GM12892 (cell line): Measurements from ENCODE around the gene GPR152.
"Not testable (repeated sequence)": the region's sequence is repeated elsewhere in the genome, so short reads cannot be mapped to it uniquely, and the experiment has no call there.

Source experiments
- DNase-seq: peaks from one replicate; pipeline ENCODE4 v3.0.0; 2011; ENCODE audit not compliant: insufficient read length
- FAIRE-seq: peaks from 2 replicates; lab custom pipeline; 2011; peaks lifted over from hg19 to GRCh38; lab: Jason Lieb, UNC
- POLR2A ChIP-seq: IDR thresholded peaks from 2 replicates; pipeline ENCODE4 v1.6.1; 2011; ENCODE audit warnings: low read depth, low read length, control low read depth
- POLR2AphosphoS5 ChIP-seq: IDR thresholded peaks from 2 replicates; pipeline ENCODE4 v1.6.1; 2011; ENCODE audit warnings: low read depth, low read length, control low read depth
- TAF1 ChIP-seq: IDR thresholded peaks from 2 replicates; pipeline ENCODE4 v1.6.1; 2011; ENCODE audit warnings: low read depth, mild to moderate bottlenecking, control low read depth, low read length, borderline replicate concordance

The GPR152 gene

DNA sequence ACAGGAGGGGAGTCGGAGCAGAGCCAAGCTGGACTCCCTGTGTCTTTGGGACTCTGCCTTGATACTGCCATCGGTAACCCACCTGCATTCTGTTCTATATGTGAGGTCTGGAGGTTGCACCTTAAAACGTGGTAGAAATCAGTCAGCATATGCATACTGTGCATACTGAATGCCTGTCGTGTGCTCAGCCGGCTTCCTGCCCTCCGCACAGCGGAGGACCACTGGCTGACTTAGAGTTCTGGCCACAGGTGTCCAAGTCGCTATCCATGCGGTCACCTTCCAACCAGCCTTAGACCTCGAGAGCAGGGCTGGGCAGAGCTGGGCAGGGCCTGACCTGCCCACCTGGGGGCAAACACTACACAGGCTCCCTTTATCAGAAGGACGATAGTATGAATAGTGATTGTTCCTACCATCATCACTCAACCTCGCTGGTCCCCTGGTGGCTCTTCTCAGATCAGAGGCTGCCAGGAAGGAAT is 44.8 kb downstream of the GPR152 start:
- TF ChIP-seq POLR2A (no peak), TAF1 (no peak)
- FAIRE-seq (peak; percentile 77), DNase-seq (no peak)

DNA sequence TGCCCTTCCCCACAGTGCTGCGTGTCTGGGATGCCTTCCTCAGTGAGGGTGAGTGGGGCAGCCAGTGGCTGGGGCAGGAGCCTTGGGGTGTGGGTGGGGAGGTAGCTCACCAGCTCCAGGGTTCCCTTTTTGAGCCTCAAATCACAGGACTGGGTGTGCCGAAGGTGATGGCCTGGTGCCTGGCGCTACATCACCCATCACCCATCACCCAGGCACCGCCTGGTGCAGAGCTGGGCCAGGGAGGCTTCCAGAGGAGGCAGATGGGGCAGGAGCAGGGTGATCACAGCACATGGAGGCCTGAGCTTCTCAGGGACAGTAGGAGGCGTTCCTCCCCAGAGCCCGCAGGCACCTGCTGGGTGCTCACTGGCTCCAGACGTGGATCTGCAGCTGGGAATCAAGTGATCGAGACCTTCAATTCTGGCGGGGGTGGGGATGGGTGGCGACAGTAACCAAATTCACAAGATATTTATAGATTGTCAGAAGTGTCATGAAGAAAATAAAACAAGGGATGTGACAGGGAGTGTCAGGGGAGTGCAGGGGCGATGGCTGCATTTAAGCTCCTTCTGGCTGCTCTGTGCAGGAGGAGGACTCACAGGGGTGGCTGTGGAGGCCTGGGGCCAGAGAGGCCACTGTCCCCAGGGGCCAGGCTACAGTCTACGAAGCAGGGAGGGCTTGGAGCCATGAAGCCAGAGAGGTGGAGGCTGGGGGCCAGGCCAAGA is 45.4 kb downstream of the GPR152 start:
- no peak for DNase-seq
- peak; percentile 61 for FAIRE-seq
- peak; percentile 22; the same call in 1 of the 2 replicates for TF ChIP-seq POLR2A
- TF ChIP-seq TAF1: no peak
- no peak for TF ChIP-seq POLR2AphosphoS5

DNA sequence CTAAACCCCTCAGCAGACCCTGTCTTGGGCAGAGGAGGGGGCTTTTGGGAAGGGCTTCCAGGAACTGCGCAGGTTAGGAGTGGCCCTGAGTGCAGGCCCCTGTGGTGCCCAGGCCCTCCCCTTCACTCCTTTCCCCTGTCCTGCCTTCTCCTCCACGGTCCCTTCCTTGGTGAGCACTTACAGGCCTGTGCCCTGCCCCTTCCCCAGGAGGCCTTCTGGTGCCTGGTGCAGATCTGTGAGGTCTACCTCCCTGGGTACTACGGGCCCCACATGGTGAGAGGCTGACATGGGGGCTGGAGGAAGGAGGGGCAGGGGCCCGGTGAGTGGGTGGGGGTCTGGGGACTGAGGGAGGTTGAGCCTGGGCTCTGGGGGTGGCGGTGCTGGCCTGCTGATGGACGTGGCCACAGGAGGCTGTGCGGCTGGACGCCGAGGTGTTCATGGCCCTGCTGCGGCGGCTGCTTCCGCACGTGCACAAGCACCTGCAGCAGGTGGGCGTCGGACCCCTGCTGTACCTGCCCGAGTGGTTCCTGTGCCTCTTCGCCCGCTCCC is 46.0 kb downstream of the GPR152 start:
- FAIRE-seq (no peak), DNase-seq (no peak)
- no peak for TF ChIP-seq TAF1

DNA sequence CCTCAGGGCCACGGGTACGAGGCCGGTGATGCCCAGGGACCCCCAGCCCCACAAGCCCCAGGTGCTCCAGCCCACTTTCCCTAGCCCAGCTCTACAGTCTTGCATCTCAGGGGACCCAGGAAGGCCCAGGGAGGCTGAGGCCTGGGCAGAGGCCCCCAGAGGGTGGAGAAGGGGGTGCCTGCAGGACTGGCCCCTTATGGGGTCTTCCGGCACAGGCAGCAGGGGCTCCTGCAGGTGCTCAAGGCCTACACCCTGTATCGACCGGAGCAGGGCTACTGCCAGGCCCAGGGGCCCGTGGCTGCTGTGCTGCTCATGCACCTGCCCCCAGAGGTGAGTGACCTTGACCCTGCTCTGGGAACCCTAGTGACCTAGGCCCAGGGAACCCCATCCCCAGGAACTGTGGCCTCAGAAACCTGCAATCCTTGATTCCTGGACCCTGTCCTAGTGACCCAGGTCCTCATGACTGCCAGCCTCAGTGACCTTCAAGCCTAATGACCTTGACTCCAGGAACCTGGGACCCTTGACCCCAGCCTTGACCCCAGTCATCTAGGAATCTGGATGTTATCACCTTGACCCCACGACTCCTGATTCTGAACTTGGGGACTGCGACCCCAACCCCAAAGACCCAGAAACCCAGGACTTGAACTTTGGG is 46.7 kb downstream of the GPR152 start:
- no peak for TF ChIP-seq TAF1
- TF ChIP-seq POLR2AphosphoS5: no peak
- TF ChIP-seq POLR2A: no peak
- FAIRE-seq: no peak

DNA sequence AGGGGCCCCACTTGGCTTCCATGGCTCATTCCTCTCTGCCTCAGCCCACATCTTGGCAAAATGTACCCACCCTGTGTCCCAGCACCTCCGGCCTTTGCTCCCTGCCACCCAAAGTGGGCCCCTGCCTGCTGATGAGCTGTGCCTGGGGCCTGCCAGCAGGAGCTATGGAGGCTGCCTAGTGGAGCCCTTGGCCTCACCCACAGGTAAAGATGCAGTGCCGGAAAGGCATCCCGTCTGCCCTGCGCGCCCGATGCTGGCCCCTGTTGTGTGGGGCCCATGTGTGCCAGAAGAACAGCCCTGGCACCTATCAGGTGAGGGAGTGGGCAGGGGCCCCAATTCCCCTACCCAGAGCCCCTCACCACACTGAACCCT is 47.3 kb downstream of the GPR152 start:
- FAIRE-seq: no peak

More for the DNA sequence above, 46.7 kb downstream of the GPR152 start:
- no peak for DNase-seq

DNA sequence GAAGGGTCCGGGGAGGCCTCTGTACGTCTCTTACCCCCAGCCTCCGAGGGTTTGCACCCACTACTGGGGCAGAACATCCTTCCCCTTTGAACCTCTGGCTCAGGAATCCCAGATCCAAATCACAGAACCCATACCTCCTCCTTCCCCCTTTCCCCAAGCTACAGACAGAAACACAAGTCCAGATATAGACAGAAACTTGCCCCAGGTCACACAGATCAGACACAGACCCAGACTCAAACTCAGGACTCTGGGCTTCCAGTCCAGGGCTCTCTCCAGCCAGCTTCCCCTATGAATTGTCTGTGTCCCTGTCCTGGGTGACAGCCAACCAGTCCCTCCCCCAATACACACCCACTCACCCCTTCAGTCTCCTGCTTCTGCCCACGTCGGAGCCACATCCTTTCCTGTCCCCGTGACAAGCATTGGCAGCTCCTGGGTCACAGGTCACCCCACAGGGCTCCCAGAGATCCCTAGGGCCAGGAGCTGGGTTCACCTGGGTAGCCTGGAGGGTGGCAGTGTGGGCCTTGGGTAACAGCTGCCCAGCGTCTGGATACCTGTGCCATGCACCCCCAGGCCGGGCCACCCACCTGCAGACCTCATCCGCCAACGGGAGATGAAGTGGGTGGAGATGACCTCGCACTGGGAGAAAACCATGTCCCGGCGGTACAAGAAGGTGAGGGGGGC is 47.9 kb downstream of the GPR152 start:
- TF ChIP-seq POLR2AphosphoS5 (peak; percentile 39; the same call in 1 of the 2 replicates), POLR2A (peak; percentile 38; the same call in 1 of the 2 replicates), TAF1 (no peak)
- DNase-seq: no peak
- FAIRE-seq: peak; percentile 82

More for the DNA sequence above, 47.3 kb downstream of the GPR152 start:
- TF ChIP-seq POLR2A: no peak
- no peak for TF ChIP-seq TAF1
- TF ChIP-seq POLR2AphosphoS5: no peak
- DNase-seq: no peak

DNA sequence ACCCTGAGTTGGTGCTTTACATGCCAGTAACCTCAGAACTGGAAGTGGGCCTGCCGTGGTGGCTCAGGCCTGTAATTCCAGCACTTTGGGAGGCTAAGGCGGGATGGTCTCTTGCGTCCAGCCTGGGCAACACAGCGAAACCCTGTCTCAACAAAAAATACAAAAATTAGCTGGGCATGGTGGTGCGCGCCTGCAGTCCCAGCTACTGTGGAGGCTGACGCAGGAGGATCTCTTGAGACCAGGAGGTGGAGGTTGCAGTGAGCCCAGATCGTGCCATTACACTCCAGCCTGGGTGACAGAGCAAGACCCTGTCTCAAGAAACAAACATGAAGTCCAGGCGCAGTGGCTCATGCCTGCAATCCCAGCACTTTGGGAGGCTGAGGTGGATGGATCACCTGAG is 49.4 kb downstream of the GPR152 start:
- FAIRE-seq: peak; percentile 21
- DNase-seq: not testable (repeated sequence)

DNA sequence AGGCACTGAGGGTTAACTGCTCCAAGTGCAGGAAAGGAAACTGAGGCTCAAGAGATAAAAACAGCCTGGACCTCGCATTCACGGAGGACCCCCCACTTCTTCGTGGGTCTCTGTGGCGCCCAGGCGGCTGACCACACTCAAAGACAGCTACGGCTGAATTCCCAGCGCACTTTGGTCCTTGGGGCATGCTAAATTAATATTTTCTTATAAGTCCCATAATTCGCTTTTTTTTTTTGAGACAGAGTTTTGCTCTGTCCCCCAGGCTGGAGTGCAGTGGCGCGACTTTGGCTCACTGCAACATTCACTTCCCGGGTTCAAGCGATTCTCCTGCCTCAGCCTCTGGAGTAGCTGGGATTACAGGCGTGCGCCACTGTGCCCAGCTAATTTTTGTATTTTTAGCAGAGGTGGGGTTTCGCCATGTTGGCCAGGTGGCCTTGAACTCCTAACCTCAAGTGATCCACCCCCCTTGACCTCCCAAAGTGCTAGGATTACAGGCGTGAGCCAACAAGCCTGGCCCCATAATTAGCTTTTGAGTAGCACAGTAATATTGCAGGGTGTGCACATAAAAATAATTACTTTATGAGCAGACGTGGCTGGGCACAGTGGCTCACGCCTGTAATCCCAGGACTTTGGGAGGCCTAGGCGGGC is 50.2 kb downstream of the GPR152 start:
- not testable (repeated sequence) for DNase-seq, FAIRE-seq

DNA sequence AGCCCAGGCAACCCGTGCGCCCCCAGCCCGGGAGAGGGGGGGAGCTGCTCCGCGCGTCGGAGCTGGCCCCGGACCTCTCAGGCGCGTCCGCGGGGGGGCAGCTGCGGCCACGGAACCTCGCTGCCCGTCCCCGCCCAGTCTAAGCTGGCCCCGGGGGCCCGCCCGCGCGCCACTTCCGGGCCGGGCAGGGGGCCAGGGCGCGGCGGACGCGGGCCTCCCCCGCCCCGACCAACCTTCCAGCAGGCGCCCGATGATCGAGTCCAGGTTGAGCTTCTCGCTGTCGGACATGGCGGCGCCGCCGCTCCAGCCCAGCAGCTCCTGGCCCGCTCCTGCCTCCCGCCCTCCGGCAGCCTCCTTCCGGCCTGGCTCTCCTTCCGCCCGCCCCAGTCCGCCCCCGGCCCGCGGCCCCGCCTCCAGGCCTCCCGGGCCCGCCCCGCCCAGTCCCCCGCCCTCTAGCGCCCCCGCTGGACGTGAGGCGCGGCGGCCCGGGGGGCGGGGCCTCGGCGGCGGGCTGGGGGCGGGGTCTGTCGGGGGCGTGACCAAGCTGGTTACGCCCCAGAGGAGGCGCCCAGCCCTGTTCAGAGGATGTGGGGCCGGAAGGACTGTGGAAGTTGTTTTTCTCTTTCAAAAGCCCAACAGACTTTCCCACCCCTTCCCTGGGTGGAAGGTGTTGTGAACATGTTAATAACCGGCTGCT is 50.9 kb downstream of the GPR152 start, which contains the start of gene PPP1CA:
Gene PPP1CA (minus strand): TSS at position 364 of the 697 bp plus-strand sequence. CDS start 76 bp downstream, at position 288.
- FAIRE-seq: peak; percentile 99

More for the DNA sequence above, 50.9 kb downstream of the GPR152 start, which contains the start of gene PPP1CA:
- DNase-seq: peak; percentile 98
- TF ChIP-seq POLR2A (peak; percentile 83; the same call in 1 of the 2 replicates), POLR2AphosphoS5 (peak; percentile 66; the same call in 1 of the 2 replicates), TAF1 (no peak; the same call in 1 of the 2 replicates)
